H1 (cell line): ENCODE data around the gene ZNF575. TPM values are rescaled to one million over a fixed set of nuclear protein-coding genes. Genes with fewer than 3 reads are reported as not detected.

Experiments used
- CTCF ChIA-PET: fragments of 300-600 bp; sonication (Branson Sonifier 250); formaldehyde crosslinking; loops from one replicate; lab custom pipeline; 2021; ENCODE audit not compliant: partially characterized antibody; lab: Charles Lee
- POLR2A ChIA-PET: fragments of 300-600 bp; sonication (Branson Sonifier 250); formaldehyde crosslinking; loops from one replicate; lab custom pipeline; 2021; ENCODE audit warnings: inconsistent platforms; ENCODE audit not compliant: partially characterized antibody; lab: Charles Lee
- DNase-seq, 2 experiments: peaks; one replicate each; pipeline versions ENCODE4 v3.0.0 to v3.0.0-alpha.2; 2010 to 2022; ENCODE audit warnings: low spot score in 2 of 2, low read depth in 1 of 2, mixed read lengths in 1 of 2
- FAIRE-seq: peaks from 2 replicates; lab custom pipeline; 2011; peaks lifted over from hg19 to GRCh38; lab: Jason Lieb, UNC
- H2AFZ ChIP-seq: 2 replicates; pipeline ENCODE4 v1.8.1; 2012; ENCODE audit warnings: low read length, inconsistent platforms
- H2AK5ac ChIP-seq: 2 replicates; pipeline ENCODE4 v1.6.1; 2013; ENCODE audit warnings: low read depth, low read length
- H2BK120ac ChIP-seq: replicated peaks from 2 replicates; pipeline ENCODE3; 2013; ENCODE audit warnings: low read depth, low read length, inconsistent platforms
- H2BK12ac ChIP-seq: 2 replicates; pipeline ENCODE4 v1.6.1; 2013; ENCODE audit warnings: low read depth, low read length
- H2BK15ac ChIP-seq: 2 replicates; pipeline ENCODE4 v1.6.1; 2013; ENCODE audit warnings: low read length
- H2BK20ac ChIP-seq: 2 replicates; pipeline ENCODE4 v1.6.1; 2013; ENCODE audit warnings: low read length
- H2BK5ac ChIP-seq: 2 replicates; pipeline ENCODE4 v1.6.1; 2013; ENCODE audit warnings: low read depth, low read length
- H3K14ac ChIP-seq: 2 replicates; pipeline ENCODE4 v1.6.1; 2013; ENCODE audit warnings: inconsistent platforms; ENCODE audit not compliant: insufficient read length
- H3K18ac ChIP-seq: 2 replicates; pipeline ENCODE4 v1.6.1; 2013; ENCODE audit warnings: low read length; ENCODE audit errors: extremely low read depth
- H3K23ac ChIP-seq: 2 replicates; pipeline ENCODE4 v1.6.1; 2013; ENCODE audit warnings: inconsistent platforms; ENCODE audit not compliant: insufficient read length
- H3K23me2 ChIP-seq: 2 replicates; pipeline ENCODE4 v1.6.1; 2013; ENCODE audit warnings: low read depth, low read length
- H3K27ac ChIP-seq: 2 replicates; pipeline ENCODE4 v1.6.1; 2011; ENCODE audit warnings: low read depth, low read length, inconsistent platforms
- H3K27me3 ChIP-seq, 4 experiments: replicated peaks in 1 of 4; 1 replicate in 1 of 4; 2 replicates in 3 of 4; pipeline versions ENCODE4 v1.6.1 to v1.8.1; 2011 to 2013; ENCODE audit warnings: low read length in 3 of 4, mild to moderate bottlenecking in 3 of 4, inconsistent platforms in 2 of 4, mixed read lengths in 2 of 4, moderate library complexity in 1 of 4; ENCODE audit not compliant: control insufficient read depth in 3 of 4, insufficient read depth in 3 of 4; ENCODE audit errors: extremely low read depth in 1 of 4
- H3K36me3 ChIP-seq, 4 experiments: 2 replicates each; pipeline versions ENCODE4 v1.6.1 to v1.8.1; 2011 to 2013; ENCODE audit warnings: mild to moderate bottlenecking in 4 of 4, low read length in 3 of 4, moderate library complexity in 2 of 4, control low read depth in 1 of 4, inconsistent platforms in 1 of 4; ENCODE audit not compliant: insufficient read depth in 4 of 4, control insufficient read depth in 2 of 4
- H3K4ac ChIP-seq: replicated peaks from 2 replicates; pipeline ENCODE3; 2013; ENCODE audit warnings: low read length, low read depth, mixed read lengths, inconsistent platforms; ENCODE audit not compliant: insufficient read length
- H3K4me1 ChIP-seq, 4 experiments: replicated peaks in 1 of 4; 1 replicate in 1 of 4; 2 replicates in 3 of 4; pipeline versions ENCODE4 v1.6.1 to v1.8.1; 2011 to 2013; ENCODE audit warnings: low read length in 3 of 4, inconsistent platforms in 2 of 4, mixed read lengths in 1 of 4; ENCODE audit not compliant: insufficient read depth in 4 of 4, control insufficient read depth in 3 of 4
- H3K4me2 ChIP-seq, 2 experiments: 2 replicates each; pipeline versions ENCODE4 v1.6.1 to v1.8.1; 2011 to 2013; ENCODE audit warnings: low read depth in 2 of 2, low read length in 2 of 2, control low read depth in 1 of 2, inconsistent platforms in 1 of 2, mild to moderate bottlenecking in 1 of 2; ENCODE audit not compliant: insufficient read depth in 1 of 2
- H3K4me3 ChIP-seq, 4 experiments: fragments of 200-600, 300-600 bp in 1 of 4; sonication (generic), shearing (Covaris generic), sonication (Bioruptor Twin) in 1 of 4; 2 replicates each; pipeline versions ENCODE4 v1.5.1 to v1.8.1; 2011 to 2016; ENCODE audit warnings: low read length in 4 of 4, low read depth in 3 of 4, control low read depth in 2 of 4, inconsistent platforms in 2 of 4, mild to moderate bottlenecking in 2 of 4, mixed read lengths in 1 of 4, moderate library complexity in 1 of 4; ENCODE audit not compliant: insufficient read depth in 2 of 4; ENCODE audit errors: extremely low read depth in 1 of 4
- H3K56ac ChIP-seq: replicated peaks from 2 replicates; pipeline ENCODE3; 2013; ENCODE audit warnings: low read depth, mild to moderate bottlenecking, mixed read lengths, low read length, inconsistent platforms; ENCODE audit not compliant: insufficient read length
- H3K79me1 ChIP-seq: 2 replicates; pipeline ENCODE4 v1.6.1; 2013; ENCODE audit warnings: low read depth, low read length, control low read depth
- H3K79me2 ChIP-seq, 2 experiments: 2 replicates each; pipeline versions ENCODE4 v1.6.1 to v1.8.1; 2012 to 2013; ENCODE audit warnings: low read length in 2 of 2, mild to moderate bottlenecking in 2 of 2, inconsistent platforms in 1 of 2; ENCODE audit not compliant: insufficient read depth in 2 of 2, control insufficient read depth in 1 of 2
- H3K9ac ChIP-seq, 4 experiments: replicated peaks in 1 of 4; 1 replicate in 1 of 4; 2 replicates in 3 of 4; pipeline versions ENCODE4 v1.6.1 to v1.8.1; 2011 to 2013; ENCODE audit warnings: low read depth in 3 of 4, low read length in 3 of 4, control low read depth in 2 of 4, mild to moderate bottlenecking in 2 of 4, moderate library complexity in 2 of 4, inconsistent platforms in 1 of 4; ENCODE audit errors: extremely low read depth in 1 of 4
- H3K9me3 ChIP-seq, 2 experiments: 2 replicates each; pipeline versions ENCODE4 v1.6.1 to v1.8.1; 2012 to 2013; ENCODE audit warnings: mild to moderate bottlenecking in 2 of 2, moderate library complexity in 2 of 2, control low read depth in 1 of 2, inconsistent platforms in 1 of 2, low read depth in 1 of 2, low read length in 1 of 2, mixed read lengths in 1 of 2; ENCODE audit not compliant: insufficient read depth in 2 of 2
- H4K20me1 ChIP-seq, 2 experiments: replicated peaks in 1 of 2; 2 replicates each; pipeline versions ENCODE3 to v1.8.1; 2011 to 2013; ENCODE audit warnings: inconsistent platforms in 2 of 2, low read length in 2 of 2, mild to moderate bottlenecking in 1 of 2; ENCODE audit not compliant: insufficient read depth in 2 of 2, control insufficient read depth in 1 of 2
- H4K5ac ChIP-seq: 2 replicates; pipeline ENCODE4 v1.6.1; 2013; ENCODE audit warnings: low read length, low read depth, mixed read lengths, inconsistent platforms; ENCODE audit not compliant: insufficient read length
- H4K8ac ChIP-seq: 2 replicates; pipeline ENCODE4 v1.8.0; 2013; ENCODE audit warnings: mild to moderate bottlenecking, moderate library complexity, low read length, inconsistent platforms; ENCODE audit not compliant: insufficient read depth; ENCODE audit errors: extremely low read depth
- H4K91ac ChIP-seq: replicated peaks from 2 replicates; pipeline ENCODE3; 2013; ENCODE audit warnings: low read length, mixed read lengths, inconsistent platforms; ENCODE audit not compliant: insufficient read length
- BACH1 ChIP-seq: IDR thresholded peaks from 2 replicates; pipeline ENCODE4 v1.6.1; 2012; ENCODE audit warnings: low read length, improper control_type of control experiment
- CHD1 ChIP-seq: IDR thresholded peaks from 2 replicates; pipeline ENCODE4 v1.6.1; 2012; ENCODE audit warnings: low read depth, low read length, improper control_type of control experiment
- CREB1 ChIP-seq: IDR thresholded peaks from 2 replicates; pipeline ENCODE4 v1.6.1; 2012; ENCODE audit warnings: inconsistent platforms
- EZH2 ChIP-seq: fragments of 200-600 bp; sonication (generic); IDR thresholded peaks from 2 replicates; pipeline ENCODE4 v1.7.1; 2012; ENCODE audit warnings: low read depth, mild to moderate bottlenecking, moderate library complexity, low read length, inconsistent platforms; ENCODE audit not compliant: severe bottlenecking
- KDM1A ChIP-seq: fragments of 200-600, 300-600 bp; sonication (generic); IDR thresholded peaks from 2 replicates; pipeline ENCODE4 v1.7.1; 2016; ENCODE audit warnings: mild to moderate bottlenecking, low read length, borderline replicate concordance
- SIN3A ChIP-seq, 2 experiments: IDR thresholded peaks in 1 of 2; conservative IDR thresholded peaks in 1 of 2; 2 replicates each; pipeline ENCODE4 v1.6.1; 2011 to 2012; ENCODE audit warnings: low read length in 2 of 2, improper control_type of control experiment in 1 of 2, low read depth in 1 of 2, mild to moderate bottlenecking in 1 of 2
- SUZ12 ChIP-seq: fragments of 200-600 bp; sonication (generic); IDR thresholded peaks from 2 replicates; pipeline ENCODE4 v1.6.1; 2012; ENCODE audit warnings: mild to moderate bottlenecking, inconsistent platforms, low read length, moderate library complexity, mixed read lengths
- TEAD4 ChIP-seq: IDR thresholded peaks from 2 replicates; pipeline ENCODE4 v1.6.1; 2012; ENCODE audit warnings: low read depth, low read length, inconsistent platforms, mixed read lengths
- WGBS, 2 experiments: shearing (Covaris generic) in 1 of 2; methylation state at CpG; one replicate each; pipeline versions ENCODE4 v1.1.6 to v1.1.7; 2013 to 2015; ENCODE audit warnings: low lambda C conversion rate in 2 of 2, mixed read lengths in 2 of 2, inconsistent platforms in 1 of 2, low coverage in 1 of 2, missing lambda C conversion rate in 1 of 2; ENCODE audit not compliant: insufficient replicate concordance in 2 of 2, insufficient coverage in 1 of 2, insufficient read length in 1 of 2; ENCODE audit errors: extremely low coverage in 1 of 2, missing lambda C conversion rate in 1 of 2; 5-methylcytosine and 5-hydroxymethylcytosine counted together
- polyA plus RNA-seq, 7 experiments: library from polyadenylated mRNA; depleted of rRNA in 3 of 7; stranded (reverse) in 5 of 7; unstranded in 2 of 7; fragments of >200 nt in 5 of 7; fragments of 200-250 nt in 2 of 7; gene quantifications; 1 replicate in 5 of 7; 2 replicates in 1 of 7; 4 replicates in 1 of 7; pipeline versions ENCODE4 v1.2.1 to v1.2.3, GENCODE V29; 2011 to 2013; ENCODE audit warnings: missing spikeins in 2 of 7, mixed read lengths in 2 of 7
- total RNA-seq: library from RNA; stranded (reverse); fragmentation: NEBNext Ultra II Directional; extraction: Animal tissue kit (Norgen Biotek cat#: 25700); gene quantifications from 2 replicates; pipeline ENCODE4 v1.2.1, GENCODE V29; 2021
- TF ChIP-seq, protein P1 (sequence below): IDR thresholded peaks from 2 replicates; pipeline ENCODE4 v1.6.1; 2012; ENCODE audit warnings: low read length, inconsistent platforms
- TF ChIP-seq, protein P2 (sequence below): IDR thresholded peaks from 2 replicates; pipeline ENCODE4 v1.6.1; 2011; ENCODE audit warnings: low read length, improper control_type of control experiment
- TF ChIP-seq, protein P3 (sequence below): IDR thresholded peaks from 2 replicates; pipeline ENCODE4 v1.6.1; 2012; ENCODE audit warnings: inconsistent platforms

Gene ZNF575
- total and polyA plus RNA-seq, 2 of the 8 experiments (the other 6 are each of a cell fraction or from before 2014, with no cell fraction given): 0.05 TPM; not detected in 1

DNA sequence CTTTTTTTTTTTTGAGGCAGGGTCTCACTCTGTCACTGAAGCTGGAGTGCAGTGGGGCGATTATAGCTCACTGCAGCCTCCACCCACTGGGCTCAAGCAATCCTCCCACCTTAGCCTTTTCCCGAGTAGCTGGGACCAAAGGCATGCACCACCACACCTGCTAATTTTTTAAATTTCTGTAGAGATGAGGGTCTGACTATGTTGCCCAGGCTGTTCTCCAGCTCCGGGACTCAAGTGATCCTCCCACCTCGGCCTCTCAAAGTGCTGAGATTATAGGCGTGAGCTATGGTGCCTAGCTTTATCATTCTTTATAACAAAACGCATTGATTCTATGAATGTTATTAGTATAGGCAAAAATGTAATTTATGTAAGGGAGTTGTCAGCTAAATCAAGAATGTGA, 49.7 kb upstream of the ZNF575 start:
- H3K79me2 ChIP-seq: no peaks in the 10 kb centered on the region
- H4K5ac ChIP-seq: no peak overlapping the region
- no peak overlapping the region for H2AK5ac ChIP-seq
- no peak overlapping the region for H3K18ac ChIP-seq
- H2BK12ac ChIP-seq: no peak overlapping the region
- H2AFZ ChIP-seq: no peak overlapping the region
- no peak overlapping the region for H3K23ac ChIP-seq
- H3K36me3 ChIP-seq: no peaks in the 10 kb centered on the region
- H3K79me1 ChIP-seq: no peaks in the 10 kb centered on the region
- POLR2A ChIA-PET: interaction anchor here (1.6 kb wide), 1 partner anchor 18 kb away, joined by 3 read pairs; no protein-coding TSS in a partner anchor
- H3K56ac ChIP-seq: no peak overlapping the region
- H4K8ac ChIP-seq: no peak overlapping the region
- FAIRE-seq (no peak), DNase-seq (no peak)
- no peak overlapping the region for H3K4ac ChIP-seq
- H2BK15ac ChIP-seq: no peak overlapping the region
- H3K4me3 ChIP-seq: no peak overlapping the region
- H3K27me3 ChIP-seq: no peaks in the 10 kb centered on the region
- no peak overlapping the region for H3K4me2 ChIP-seq
- no peaks in the 10 kb centered on the region for H3K9me3 ChIP-seq
- no peak overlapping the region for H2BK20ac ChIP-seq
- H3K9ac ChIP-seq: no peak overlapping the region
- H2BK5ac ChIP-seq: no peak overlapping the region
- H3K23me2 ChIP-seq: no peaks in the 10 kb centered on the region
- no peak overlapping the region for H4K91ac ChIP-seq
- H3K4me1 ChIP-seq: no peaks in the 10 kb centered on the region
- H3K27ac ChIP-seq: no peak overlapping the region
- H2BK120ac ChIP-seq: no peak overlapping the region
- no peak overlapping the region for H3K14ac ChIP-seq
- CTCF ChIA-PET: interaction anchor here (0.9 to 2.6 kb wide), 6 partner anchors 9 to 41 kb away, joined by 3 to 9 read pairs (median 3); no protein-coding TSS in a partner anchor
- 84% methylated on average over 6 of the region's 6 CpGs; no CpG with 5 or more reads in 1 of the 2 experiments for WGBS, 2 experiments
- H4K20me1 ChIP-seq: no peaks in the 10 kb centered on the region
- TF ChIP-seq BACH1 (no peak), KDM1A (no peak), TEAD4 (no peak), EZH2 (no peak), CHD1 (no peak), CREB1 (no peak), SIN3A (conservative IDR thresholded peaks at IDR 0.05 in 1 of 2, IDR thresholded peaks at IDR 0.05 in 1 of 2; ENCODE audit: low read depth in 1 of 2, low read length in 2 of 2) (no peak), SUZ12 (no peak)
- TF ChIP-seq, protein P1, sequence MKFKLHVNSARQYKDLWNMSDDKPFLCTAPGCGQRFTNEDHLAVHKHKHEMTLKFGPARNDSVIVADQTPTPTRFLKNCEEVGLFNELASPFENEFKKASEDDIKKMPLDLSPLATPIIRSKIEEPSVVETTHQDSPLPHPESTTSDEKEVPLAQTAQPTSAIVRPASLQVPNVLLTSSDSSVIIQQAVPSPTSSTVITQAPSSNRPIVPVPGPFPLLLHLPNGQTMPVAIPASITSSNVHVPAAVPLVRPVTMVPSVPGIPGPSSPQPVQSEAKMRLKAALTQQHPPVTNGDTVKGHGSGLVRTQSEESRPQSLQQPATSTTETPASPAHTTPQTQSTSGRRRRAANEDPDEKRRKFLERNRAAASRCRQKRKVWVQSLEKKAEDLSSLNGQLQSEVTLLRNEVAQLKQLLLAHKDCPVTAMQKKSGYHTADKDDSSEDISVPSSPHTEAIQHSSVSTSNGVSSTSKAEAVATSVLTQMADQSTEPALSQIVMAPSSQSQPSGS: no peak
- TF ChIP-seq, protein P2, sequence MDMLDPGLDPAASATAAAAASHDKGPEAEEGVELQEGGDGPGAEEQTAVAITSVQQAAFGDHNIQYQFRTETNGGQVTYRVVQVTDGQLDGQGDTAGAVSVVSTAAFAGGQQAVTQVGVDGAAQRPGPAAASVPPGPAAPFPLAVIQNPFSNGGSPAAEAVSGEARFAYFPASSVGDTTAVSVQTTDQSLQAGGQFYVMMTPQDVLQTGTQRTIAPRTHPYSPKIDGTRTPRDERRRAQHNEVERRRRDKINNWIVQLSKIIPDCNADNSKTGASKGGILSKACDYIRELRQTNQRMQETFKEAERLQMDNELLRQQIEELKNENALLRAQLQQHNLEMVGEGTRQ: no peak
- TF ChIP-seq, protein P3, sequence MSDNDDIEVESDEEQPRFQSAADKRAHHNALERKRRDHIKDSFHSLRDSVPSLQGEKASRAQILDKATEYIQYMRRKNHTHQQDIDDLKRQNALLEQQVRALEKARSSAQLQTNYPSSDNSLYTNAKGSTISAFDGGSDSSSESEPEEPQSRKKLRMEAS: no peak
